8988T (cell line): ENCODE results near the gene ZDHHC11B.
"Not testable (repeated sequence)": the region's sequence is repeated elsewhere in the genome, so short reads cannot be mapped to it uniquely, and the experiment has no call there.

Experiments used
- DNase-seq: peaks from one replicate; pipeline ENCODE4 v3.0.0; 2011

Gene ZDHHC11B

DNA sequence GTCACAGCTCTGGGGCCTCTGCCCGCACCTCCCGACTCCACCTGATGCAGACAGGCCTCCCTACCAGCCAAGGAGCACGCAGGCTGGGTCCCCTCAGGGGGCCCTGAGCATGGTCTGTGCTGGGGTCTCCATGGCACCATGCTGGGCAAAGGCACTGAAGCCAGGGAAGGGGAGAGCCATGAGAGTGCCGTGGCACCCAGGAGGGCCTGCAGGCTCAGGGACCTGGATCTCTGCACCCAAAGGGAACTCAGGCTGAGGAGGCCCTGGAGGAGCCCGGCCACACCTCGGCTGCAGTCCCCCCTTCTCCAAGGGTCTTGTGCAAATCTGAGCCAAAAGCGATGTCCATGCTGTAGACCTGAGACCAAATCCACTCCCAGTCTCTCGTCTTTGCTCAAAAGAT, 32.5 kb downstream of the ZDHHC11B start:
- DNase-seq: not testable (repeated sequence)

DNA sequence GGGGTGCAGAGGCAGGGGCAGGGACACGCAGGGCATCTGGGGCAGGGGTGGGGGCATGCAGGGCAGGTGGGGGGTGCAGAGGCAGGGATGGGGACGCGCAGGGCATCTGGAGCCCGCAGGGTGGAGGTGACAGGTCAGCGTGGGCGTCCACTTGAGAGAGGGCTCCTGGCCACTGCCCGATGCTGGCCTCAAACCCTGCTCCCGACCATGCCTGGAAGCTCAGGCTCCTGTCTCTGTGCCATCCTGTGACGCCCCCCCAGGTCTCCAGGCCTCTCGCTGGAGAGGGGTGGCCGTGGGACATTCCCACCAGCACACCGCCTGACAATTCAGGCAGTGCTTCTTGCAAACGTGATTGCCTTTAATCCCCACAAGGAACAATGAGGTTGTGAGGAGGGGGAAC, 33.0 kb downstream of the ZDHHC11B start:
- peak; percentile 12 for DNase-seq

DNA sequence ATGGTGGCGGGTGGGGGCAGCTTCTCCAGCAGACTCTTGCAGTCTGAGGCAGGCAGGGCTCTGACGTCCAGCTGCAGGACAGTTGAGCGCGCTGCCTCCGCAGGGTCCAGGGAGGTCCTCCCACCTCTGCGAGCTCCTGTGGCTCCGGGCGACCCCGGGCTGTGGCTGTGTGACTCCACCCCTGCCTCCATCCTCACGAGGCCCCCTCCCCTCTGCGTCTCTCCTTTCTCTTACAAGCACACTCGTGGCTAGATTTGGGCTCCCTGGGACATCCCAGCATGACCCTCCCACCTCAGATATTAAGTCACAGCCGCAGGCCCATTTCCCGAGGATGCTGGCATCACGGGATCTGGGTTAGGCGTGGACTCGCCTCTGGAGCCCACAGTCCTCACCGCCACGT, 34.3 kb downstream of the ZDHHC11B start:
- DNase-seq: not testable (repeated sequence)

DNA sequence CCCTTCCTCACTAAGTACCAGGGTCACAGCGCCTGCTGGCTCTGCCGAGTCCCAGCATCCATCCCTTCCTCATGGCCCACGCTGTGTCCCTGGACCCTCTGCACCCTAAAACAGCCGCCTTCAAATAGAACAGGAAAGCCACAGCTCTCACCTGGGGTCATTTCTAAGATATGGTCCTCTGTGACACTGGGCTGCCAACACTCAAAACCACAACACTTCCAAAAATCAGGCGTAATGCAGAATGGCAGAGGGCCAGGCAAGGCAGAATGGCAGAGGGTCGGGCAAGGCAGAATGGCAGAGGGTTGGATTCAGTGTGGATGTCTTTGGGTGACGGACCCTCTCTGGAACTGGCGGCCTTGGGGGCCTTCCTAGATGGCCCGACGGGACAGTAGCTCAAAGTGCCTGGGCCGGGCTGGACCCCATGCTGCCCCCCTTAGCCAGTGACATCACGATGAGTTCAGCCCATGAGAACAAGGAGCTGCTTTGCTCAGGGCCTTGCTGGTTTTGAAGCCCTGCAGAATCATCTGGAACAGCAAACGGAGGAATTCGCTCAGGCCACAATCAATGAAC, 35.3 kb downstream of the ZDHHC11B start:
- peak; percentile 28 for DNase-seq

DNA sequence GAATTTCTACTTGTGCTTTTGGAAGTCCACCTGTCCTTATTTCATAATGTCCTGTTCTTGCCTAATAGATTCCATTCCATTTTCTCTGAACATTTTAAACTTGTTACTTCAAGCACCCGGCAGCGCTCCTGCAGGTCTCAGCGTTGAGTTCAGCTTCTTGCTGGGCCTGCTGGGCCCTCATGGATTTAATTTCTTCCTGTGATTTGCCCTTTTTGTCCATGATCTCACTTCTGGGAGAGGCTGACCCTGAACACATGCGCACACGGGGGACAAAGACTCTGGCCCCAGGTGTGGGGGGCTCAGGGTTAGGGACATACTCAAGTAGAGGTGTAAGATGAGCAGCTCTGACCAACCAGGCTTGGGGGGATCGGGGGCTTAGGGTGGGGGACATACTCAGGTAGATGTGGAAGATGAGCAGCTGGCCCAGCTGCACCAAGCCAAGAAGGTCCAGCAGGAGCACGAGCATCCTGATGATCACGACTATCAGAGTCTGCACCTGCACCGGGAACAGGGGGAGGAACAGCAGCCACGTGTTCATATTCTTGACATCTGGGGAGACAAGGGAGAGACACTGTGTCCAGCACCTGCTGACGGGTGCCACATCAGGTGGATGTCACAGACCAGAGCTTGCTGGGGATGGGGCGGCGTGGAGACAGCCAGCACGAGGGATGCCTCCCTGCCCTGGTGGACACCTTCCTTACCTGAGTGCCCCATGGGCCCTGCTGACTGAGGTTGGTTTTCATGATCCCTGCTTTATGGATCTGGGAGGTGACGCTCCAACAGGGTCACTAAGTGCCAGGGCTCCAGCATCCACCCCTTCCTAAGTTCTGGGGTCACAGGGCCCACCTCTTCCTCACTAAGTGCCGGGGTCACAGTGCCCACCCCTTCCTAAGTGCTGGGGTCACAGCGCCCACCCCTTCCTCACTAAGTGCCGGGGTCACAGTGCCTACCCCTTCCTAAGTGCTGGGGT, 36.2 kb downstream of the ZDHHC11B start:
- DNase-seq: peak; percentile 26

DNA sequence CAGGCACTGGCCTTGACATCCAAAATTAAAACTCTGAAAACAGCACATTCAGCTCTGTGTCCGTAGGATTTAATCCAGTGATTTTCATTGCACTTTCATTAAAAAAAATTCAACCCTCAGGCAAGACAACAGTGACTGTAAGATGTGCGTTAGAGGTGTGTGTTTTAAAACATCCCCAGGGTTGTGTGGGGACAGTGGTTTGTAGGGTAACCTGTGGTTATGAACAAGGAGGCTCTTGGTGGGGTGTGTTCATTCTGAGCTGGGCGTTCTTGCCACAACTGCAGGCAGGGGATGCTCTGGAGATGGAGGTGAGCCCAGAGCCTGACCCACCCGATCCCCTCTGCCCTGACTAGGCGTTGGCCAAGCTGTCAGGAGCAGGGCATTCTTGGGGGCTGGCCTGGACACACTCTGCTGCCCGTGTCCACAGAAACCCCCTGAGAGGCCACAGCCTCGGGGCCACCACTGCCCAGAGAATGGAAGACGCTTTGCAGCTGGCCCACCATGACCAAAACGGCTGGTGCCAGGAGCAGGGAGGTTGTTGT, 37.2 kb downstream of the ZDHHC11B start:
- DNase-seq: not testable (repeated sequence)

DNA sequence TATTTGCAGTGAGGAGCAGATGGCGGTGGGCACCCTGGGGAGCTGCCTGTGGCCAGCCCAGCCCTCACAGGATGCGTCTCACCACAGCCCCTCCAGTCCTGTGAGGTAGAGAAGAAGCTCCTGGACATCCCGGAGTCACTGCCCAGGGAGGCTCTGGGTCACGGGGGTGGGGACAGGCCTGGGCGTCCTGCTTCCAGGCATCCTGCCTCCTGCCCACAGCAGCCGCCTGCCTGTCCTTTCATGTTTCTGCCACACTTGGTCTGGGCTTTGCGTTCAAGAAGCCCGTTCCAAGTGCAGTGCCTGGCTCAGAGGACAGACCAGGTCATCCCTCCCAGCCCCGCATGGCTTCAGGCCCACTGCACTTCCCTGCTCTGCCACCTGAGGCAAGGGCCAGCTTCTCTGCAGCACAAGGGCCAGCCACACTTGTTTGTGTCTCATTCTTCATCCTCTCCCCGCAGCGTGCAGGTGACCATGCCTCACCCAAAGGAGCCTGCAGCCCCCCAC, 38.2 kb downstream of the ZDHHC11B start:
- DNase-seq: peak; percentile 18

DNA sequence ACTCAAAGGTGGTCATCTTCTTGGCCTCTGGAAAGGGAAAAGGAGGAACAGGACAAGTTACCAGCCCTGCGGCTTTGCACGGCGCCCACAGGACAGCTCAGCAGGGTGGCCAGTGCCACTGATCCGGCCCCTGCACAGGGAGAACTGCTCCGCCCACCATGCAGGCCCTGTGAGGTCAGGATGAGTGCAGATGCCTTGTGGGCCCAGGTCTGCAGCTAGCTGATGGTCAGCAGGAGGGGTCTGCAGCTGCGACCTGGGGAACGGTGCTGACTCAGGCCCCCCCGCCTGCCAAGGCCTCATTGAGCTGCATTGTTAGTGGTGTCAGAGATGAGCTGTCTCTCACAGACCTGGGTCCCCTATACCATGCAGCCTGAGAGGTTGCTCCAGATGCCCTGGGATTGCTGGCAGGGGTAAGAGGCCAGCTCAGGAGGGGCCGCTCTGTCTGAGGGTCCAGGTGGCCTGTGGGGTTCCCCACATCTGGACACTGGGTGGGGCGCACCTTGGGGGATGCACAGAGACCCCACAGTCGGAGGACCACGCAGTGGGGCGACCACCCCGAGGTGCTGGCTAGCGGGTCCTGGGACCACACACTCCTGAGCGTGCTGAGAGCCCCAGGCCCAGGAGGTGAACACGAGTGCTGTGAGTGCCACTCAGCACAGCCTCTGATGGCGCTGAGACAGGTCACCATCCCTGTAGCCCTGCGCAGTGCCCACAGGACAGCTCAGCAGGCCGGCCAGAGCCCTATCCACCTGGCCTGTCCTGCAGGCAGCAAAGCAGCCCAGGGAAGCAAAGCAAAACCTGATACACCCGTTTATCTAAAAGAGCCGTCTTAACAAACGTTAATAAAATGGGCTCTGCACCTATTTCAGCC, 39.0 kb downstream of the ZDHHC11B start:
- peak; percentile 8 for DNase-seq

DNA sequence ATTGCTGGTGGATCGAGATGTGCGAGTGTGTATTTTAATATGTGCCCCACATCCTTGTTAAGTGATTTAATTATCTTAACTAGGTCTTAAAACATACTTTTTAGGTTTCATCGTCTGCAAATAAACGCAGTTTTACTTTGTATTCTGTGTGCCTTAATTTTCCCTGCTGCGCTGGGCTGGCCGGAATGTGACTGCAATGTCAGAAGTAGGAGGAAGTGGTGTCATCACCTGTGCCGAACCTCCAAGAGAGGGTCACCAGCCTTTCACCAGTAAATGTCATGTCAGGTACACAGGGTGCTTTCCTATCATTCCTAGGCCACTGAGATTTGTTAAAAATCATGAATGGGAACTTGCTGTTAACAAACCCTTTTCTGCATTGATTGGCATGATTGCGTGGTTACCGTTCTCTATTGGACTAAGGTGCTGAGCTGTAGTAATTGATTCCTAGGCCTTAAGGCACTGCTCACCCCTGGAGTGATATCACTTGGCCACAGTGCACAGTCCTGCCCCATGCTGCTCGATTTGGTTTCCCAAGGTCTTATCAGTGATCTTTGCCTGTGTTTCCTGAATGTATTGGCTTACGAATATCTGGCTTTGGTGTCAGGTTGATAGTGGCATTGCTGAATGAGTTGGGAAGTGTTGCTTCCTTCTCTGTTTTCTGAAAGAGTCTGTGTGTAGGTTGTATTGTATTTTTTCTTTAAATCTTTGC, 40.7 kb downstream of the ZDHHC11B start:
- not testable (repeated sequence) for DNase-seq

DNA sequence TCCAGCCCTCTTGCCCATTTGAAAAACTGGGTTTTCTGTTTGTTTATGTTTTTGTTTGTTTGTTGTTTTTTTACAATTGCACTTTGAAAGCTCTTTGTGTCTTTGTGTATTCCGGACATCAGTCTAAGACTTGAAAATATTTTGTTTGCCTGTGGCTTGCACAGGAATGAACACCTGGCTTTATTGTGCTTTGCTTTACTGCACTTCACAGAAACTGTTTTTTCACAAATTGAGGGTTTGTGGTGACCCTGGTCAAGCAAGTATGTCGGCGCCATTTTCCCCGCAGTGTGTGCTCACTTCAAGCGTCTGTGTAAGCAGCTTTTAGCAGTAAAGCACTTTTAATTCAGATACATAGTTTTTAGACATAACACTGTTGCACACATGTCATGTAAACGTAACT, 42.3 kb downstream of the ZDHHC11B start:
- DNase-seq: not testable (repeated sequence)

DNA sequence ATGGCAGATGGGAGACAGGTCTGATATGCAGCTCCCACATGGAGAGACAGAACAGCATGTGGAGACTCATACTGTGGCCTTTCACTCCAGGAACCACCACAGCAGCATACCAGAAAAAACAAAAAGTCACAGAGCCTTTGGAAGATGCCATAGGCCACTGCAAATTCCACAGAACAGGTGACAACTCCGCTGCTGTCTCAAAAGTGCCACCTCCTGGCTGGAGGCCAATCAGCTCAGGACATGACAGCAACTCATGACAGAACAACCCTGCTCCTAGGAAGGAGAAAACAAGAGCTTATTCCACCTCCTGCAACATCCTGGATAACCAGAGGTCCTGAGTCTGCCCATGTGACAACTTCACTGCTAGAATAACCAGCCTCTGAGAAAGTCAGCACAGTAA, 50.4 kb downstream of the ZDHHC11B start:
- DNase-seq: not testable (repeated sequence)

DNA sequence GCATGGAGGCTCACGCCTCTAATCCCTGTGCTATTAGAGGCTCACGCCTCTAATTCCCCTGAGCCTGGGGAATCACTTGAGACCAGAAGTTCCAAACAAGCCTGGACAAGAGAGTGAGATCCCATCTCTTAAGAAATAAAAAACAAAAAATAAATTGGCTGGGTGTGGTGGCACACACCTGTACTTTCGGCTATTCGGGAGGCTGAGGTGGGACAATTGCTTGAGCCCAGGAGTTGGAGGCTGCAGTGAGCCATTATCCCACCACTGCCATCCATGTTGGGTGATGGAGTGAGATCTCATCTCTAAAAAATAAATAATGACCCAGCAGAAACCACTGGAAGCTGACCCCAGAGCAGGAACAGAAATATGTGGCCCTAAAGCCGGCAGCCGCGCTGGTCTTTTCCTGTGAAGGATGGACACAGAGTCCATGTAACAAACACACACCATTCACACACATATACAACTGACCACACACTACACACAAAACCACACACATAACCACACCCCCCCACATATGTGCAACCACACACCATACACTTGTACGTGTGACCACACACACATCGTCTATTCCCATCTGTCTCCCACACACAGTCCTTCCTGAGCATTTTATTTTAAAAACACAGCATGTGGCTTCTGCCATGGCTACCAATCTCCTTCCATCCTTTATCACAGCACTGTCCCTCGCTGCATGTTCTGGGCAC, 51.6 kb downstream of the ZDHHC11B start:
- DNase-seq: not testable (repeated sequence)

DNA sequence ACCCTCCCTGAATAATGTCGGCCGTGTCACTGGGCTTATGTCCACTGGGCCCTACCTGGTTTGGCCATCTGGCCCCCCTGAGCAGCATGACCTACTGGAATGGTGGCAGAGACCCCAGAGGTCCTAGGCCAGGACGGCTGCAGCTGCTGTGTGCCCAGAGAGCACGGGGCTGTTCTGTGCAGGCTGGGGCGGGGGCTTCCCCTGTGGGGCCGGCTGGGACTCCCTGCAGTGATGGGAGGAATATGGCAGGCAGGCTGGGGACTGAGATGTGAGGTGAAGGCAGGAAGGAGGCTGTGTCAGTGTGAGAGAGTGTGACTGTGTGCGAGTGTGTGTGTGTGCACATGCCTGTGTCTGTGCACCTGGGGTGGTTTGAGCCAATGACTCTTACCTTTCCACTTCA, 55.3 kb downstream of the ZDHHC11B start:
- DNase-seq: not testable (repeated sequence)

DNA sequence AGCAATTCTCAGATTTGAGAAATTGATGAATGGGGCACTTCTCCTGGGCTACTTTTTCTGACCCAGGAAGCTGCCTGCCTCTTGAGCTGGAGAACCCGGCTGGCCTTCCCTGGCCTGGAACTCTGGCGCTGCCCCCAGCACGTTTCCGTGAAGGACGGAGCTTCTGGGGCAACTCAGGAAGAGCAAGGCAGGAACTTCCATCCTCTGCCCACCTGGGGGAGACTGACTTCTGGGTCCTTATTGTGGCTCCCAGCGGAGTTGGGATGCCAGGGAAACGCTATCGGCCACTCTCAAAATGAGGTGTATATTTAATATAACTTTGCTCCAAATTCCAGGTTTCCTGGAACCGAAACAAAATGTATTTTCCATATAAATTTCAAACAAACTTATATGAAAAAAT, 57.4 kb downstream of the ZDHHC11B start:
- not testable (repeated sequence) for DNase-seq

DNA sequence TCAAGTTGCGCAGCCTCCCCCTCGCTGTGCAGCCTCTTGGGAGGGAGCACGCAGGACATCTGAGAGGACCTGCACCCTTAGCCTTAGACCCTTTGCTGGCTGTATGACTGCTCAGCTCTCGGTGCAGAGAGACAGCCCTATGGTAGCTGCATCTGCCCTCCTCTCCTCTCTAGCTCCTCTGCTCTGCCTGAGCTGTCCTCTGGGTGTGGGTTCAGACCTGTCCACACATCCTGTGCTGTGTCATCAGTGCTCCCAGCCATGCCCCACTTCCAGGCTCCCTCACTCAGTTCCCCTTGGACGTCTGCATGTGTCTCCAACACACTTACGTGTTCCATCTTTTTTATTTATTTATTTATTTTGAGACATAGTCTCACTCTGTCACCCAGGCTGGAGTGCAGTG, 60.7 kb downstream of the ZDHHC11B start:
- not testable (repeated sequence) for DNase-seq

DNA sequence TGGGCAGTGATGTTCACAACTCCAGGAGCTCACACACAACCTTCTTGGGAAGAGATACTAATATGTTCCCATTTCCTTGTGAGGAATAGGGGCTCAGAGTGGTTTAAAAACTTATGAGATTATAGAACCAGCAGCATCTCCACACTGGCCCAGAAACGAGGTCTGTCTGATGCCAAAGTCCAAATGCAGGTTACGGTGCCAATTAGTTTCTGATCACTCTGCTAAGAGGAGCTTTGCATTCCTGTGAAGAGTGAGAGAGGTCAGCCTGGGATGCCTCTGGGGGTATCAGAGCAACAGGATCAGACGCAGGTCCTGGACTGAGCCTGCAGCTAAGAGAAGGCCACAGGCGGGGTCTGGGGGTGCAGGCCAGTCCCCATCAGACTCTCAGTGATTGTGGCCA, 61.2 kb downstream of the ZDHHC11B start:
- DNase-seq: not testable (repeated sequence)

DNA sequence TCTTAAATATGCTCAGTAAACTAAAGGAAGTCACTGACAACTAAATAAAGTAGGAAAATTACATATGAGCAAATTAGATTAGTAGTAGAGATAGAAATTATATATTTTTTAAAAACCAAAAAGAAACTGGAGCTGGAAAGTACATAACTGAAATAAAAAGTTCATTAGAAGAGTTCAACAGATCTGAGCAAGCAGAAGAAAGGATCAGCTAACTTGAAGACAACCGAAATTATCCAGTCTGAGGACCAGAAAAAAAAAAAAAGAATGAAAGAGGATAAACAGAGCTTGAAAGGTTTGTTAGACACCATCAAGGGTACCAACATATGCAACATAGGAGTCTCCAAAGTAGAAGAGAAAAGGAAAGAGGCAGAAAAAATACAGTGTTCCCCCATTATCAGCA, 65.2 kb downstream of the ZDHHC11B start:
- not testable (repeated sequence) for DNase-seq

DNA sequence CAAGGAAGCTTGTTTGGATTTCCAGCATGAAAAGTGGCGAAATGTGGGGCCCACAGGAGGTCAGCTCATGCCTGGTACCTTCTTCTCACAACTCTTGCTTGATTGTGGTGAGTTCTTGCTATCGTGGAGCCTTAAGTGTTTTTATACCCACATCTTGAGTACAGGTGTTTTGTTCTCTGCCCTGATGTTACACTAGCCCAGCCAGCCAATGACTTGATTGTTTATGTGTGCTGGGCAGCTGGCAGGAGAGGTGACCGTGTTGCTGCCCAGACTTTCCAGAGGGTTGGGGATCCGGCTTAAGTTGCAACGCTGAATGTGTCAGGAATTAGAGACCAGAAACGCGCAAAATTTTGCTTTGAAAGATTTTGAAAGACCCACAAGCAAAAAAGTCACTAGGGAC, 67.4 kb downstream of the ZDHHC11B start:
- no peak for DNase-seq

DNA sequence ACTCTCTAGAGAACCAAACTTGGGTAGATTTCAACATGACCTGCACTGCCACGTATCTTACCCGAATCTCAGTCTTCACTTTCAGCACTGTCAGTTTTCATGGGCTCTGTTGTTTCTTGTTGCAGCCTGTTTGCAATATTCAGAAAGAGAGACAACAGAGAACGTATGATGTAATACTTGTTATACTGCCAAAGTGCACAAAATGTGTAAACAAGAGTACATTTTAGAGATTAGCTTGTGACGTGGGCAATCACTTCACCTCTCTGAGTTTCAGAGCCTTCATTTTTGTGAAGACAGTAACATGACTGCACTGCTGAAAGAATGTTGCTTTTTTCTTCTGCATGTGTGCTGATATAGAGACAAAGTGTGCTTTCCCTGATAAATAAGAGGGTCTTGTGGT, 67.8 kb downstream of the ZDHHC11B start:
- not testable (repeated sequence) for DNase-seq

DNA sequence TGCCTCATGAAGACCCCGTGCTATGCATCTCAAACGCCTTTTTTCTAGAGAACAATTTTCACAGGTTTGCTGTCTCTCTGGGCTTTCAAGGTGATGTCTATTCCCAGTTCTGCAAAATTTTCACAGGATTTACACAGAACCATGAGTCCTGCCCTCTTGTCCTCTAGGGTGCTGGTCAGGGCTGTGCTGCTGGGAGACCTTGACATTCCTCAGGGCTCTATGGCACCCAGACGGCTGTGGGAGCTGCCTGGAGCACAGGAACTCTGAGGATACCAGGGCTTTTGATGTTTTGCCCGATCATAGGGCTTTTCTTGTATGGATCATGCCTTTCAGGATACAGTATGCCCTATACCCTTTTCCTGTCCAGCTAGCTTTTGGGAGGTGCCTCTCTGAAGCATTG, 68.9 kb downstream of the ZDHHC11B start:
- not testable (repeated sequence) for DNase-seq
